GM18505 (cell line): ENCODE results near the gene ASF1A.

Experiments used
- ATAC-seq: cut with Tn5 transposase; IDR thresholded peaks from one replicate; pipeline ENCODE4 v1.9.1; 2021; ENCODE audit not compliant: unreplicated experiment
- POLR2A ChIP-seq: IDR thresholded peaks from 4 replicates; pipeline ENCODE4 v1.6.1; 2011; ENCODE audit warnings: borderline replicate concordance; ENCODE audit not compliant: insufficient read depth, insufficient read length; ENCODE audit errors: extremely low read depth

The ASF1A gene

GRCh38 chr6:118908441-118908840 lies 14.5 kb downstream of the ASF1A start:
- no peak for ATAC-seq
- no peak for TF ChIP-seq POLR2A

GRCh38 chr6:118912646-118913045 lies 18.7 kb downstream of the ASF1A start:
- no peak for TF ChIP-seq POLR2A
- ATAC-seq = no peak

DNA sequence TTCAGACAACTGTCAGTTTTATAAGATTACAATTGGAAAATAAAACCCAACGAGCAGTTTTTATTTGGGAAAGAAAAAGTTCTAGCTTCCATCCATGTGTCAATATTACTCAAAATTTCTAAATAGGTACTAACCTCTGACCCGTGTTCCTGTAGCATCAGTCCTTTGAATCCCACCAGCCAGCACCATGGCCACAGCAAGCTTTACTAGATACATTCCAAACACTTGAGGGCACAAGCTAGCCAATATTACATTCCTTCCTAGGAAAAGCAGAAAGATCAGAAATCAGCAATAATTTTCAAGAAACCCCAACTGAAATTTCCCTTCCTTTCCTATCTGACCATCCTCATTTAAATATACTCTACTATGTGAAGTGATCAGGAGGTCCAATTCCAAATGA lies 19.2 kb downstream of the ASF1A start:
- no peak for ATAC-seq
- no peak for TF ChIP-seq POLR2A

DNA sequence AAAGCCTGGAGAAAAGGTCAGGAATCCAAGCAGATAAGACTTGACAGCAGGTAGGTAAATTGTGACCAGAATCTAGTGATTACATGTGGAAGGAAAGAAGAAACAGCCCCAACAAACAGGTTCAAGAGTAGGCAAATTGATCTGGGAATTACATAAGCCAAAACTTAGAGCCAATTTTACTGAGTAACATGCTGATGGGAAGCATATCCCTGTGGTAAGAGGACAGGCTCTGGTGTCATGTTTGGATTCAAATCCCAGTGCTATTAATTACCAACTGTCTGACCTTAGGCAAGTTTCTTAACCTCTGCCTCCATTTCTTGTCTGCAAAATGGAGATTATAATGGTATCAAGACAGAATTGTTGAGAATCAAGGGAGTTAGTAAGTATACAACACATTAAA lies 20.6 kb downstream of the ASF1A start:
- no peak for TF ChIP-seq POLR2A
- no peak for ATAC-seq

DNA sequence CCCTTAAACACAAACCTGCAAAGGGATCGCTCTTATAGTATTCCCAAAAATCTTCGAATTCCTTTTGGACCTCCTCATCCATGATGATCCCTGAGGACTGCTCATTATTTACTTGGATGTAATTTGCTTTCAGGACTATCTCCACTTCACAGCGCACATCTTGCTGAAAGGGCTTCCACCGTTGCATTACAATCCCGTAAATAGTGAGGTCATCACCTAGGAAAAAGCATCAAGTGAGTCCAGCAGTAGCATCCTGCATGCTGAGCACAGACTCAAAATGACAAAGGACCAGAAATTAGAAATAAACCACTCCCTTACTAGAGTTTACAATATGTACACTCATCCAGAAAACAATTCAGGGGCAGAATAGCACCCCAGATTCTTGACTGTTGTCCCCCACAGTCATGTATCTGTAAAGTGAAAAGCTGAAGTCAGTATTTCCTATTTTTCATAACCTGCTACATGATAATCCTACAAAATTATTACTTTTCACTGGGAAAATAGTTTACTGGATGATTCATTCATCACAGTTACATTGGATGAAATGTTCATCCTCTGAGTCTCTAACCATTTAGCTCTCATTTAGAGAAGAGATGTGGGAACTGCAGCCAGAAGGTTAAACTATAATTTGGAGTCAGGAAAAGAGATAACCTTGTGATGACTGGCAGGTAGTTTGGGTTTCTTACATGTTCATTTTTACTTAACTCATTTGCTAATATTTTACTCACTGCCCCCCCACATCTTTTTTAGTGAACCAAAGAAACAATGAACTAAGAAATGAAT lies 23.8 kb downstream of the ASF1A start:
- no peak for ATAC-seq

DNA sequence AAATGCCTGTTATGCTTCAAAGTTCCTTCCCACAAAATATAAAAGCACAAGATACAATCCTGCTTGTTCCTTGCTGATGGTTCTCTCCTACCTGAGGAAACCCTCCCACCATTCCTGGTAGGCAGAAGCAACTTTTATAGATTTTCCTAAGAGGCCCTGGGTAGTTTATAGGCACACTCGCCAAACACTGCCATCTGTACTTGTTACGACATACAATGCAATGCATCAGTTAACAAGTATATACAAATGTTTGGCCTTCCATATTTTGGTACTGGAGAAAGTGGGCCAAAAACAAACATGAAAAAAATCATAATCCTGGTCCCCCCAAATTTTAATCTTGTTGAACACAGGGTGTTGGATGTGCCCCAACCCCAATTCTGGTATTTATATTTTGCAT lies 24.4 kb downstream of the ASF1A start:
- TF ChIP-seq POLR2A = no peak
- ATAC-seq = no peak

More for the DNA sequence above, 23.8 kb downstream of the ASF1A start:
- TF ChIP-seq POLR2A = no peak

DNA sequence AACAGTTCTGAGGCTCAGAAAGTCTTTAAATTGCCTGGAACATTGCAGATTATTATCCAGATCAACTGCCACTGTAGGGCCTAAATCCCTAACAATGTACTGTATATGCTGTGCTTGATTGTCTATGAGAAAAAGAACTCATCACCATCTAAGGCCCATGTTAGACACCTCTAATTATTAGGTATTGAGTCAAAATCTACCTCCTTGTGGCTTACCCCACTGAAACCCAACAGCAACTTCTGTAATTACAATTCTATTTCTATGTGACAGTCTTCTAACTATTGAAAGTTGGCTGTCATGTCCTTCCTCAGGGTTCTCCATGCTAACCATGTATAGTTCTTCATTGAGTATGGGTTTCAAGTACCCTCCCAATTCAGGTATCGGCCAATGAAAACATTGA lies 27.1 kb downstream of the ASF1A start:
- no peak for ATAC-seq
- no peak for TF ChIP-seq POLR2A

DNA sequence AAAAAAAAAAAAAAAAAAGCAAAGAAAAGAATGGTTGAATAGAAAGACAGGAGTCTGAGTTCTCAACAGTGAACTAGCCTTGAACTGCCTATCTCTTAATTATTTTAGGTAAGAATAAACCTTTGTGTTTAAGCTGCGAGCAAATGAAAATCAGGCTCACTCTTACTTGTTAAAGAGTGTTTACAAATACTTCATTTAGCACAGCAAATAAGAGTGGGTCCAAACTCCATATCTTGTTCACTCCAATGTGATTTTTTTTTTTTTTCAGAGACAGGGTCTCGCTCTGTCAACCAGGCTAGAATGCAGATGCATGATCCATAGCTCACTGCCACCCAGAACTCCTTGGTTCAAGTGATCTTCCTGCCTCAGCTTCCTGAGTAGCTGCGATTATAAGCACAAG lies 29.1 kb downstream of the ASF1A start:
- no peak for TF ChIP-seq POLR2A
- ATAC-seq = no peak

DNA sequence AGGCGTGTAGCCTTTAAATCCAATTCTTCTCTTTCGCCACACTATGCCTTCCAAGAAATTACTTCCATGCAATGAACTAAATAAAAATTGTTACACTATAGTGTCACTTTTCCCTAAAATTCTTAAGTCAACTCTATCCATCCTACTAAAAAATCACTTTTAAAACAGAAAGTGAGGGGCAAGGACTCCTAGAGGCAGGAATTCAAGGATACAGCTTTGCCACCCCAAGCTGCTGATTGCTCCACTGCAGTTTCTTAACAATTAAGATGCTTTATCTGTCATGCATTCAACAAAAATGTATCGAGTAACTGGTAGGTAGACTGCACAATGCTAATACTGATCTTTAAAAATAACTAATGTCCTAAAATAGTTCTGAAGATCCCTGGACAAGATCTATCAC lies 36.7 kb downstream of the ASF1A start:
- ATAC-seq = no peak
- no peak for TF ChIP-seq POLR2A

DNA sequence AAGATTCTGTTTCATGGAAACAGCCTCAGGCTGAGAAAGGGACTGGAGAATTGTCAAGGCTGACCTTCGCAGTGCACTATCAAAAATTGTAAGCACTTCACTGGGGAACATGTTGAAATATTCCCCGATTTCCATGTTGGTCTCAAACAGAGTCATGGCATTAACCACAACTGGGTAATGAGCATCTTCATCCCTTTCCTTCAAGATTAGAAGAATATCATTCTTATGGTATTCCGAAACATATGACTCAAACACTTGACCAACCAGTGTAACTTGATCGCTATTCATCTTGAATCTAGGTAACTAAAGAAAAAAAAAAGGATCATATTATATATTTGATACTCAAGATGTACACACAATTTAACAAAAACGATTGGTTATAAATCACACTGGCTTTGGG lies 37.5 kb downstream of the ASF1A start:
- no peak for ATAC-seq
- TF ChIP-seq POLR2A = no peak

DNA sequence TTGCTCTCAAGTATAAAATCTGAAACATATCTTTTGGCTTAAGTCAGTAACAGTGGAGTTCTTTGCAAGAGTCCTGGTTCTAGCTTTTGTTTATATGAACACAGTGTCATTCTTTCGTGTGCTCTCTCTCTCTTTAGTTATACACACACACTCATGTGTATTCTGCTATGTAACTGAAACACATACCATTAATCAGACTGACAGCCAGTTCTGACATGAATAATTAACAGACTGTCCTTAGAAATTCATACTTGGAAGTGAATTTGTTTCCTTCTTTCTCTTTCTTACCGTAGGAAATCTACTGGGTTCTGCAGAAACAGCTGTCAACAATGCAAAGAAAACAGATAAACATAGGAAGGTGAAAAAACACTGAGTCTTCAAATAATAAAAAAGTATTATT lies 38.5 kb downstream of the ASF1A start:
- no peak for ATAC-seq
- no peak for TF ChIP-seq POLR2A

DNA sequence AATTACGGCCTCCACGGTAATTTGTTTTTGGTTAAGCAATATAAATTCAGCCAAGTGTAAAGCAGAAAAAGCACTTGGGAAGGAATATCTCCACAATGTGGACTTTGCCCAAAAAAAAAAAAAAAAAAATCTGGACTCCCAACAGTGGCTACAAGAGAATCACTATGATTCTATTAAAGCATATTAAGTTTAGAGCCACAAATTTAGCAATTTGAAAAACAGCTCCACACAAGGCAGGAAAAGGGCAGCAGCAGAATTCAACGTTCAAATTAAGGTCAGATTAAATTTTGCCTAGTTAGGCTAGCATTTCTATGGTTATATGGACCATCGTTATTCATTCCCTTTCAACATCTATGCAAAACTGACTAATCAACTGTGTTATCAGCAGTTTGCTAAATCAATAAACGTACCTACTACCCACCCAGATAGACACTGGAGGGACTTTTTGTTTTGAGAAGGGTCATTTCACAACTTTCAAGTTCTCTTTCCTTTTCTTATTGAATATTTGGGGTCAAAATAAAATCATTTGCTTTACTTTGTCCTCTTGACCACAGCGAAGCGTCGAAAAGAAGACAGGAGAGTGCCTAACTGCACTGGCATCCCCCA lies 40.0 kb downstream of the ASF1A start:
- no peak for ATAC-seq
- TF ChIP-seq POLR2A = no peak

DNA sequence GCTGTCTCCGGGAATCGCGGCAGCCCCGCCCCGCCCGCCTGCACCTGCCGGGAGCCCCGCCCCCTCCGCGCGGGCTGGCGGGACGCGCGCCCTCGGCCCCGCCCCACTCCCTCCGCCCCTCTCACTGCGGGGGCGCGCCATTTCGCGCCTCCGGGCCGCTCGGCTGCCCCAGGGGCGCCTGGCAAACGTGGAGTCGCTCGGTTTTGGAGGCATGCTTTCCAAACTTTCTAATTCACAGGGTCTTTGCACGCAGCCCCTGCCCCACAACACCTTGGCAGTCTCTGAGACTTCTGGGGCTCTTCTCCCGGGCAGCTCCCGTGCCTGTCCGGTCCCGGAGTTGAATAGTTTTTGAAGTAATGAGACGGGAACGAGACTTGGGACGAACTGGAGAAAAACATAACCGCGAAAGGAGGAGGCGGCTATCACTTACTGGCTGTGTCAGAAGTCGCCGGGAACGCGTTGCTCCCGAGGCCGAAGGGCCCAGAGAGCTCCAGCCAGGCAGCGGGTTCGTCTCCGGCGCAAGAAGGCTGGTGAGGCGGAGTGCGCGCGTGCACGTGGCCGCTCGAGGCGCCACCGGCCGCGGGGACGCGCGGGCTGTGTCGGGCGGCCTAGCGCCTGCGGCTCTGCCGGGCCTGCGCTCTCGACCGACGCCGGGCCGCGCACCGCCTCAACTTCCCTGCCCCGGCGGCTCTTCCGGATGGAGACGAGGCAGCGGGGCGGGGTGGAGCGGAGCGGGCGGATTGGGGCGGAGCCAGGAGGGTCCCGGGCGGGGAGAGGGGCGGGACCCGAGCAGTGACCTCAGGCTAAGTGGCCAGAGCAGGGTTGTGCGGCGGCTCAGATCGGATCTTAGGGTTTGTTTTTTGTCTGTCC lies 40.7 kb downstream of the ASF1A start, which contains the start of gene MCM9:
Gene MCM9 (minus strand): TSS at position 699 of the 870 bp plus-strand sequence. CDS start 3,436 bp downstream, outside the sequence.
- ATAC-seq = peak; percentile 94
- TF ChIP-seq POLR2A = peak; percentile 65
